Measurements from ENCODE around the gene RGPD5.
"Not testable (repeated sequence)": the region's sequence is repeated elsewhere in the genome, so short reads cannot be mapped to it uniquely, and the experiment has no call there.

GRCh38 chr2:109876625-109877024, 82.5 kb downstream of the RGPD5 start:
- TF ChIP-seq CTCF (conservative IDR thresholded peaks at IDR 0.05); EZH2 (IDR thresholded peaks at IDR 0.05; ENCODE audit: low read depth): not testable (repeated sequence)
